Endothelial cell of umbilical vein (primary cell): ENCODE measurements around the gene PLK1.

Experiments used
- EZH2 ChIP-seq: IDR thresholded peaks from 2 replicates; pipeline ENCODE4 v1.6.1; 2012; ENCODE audit warnings: borderline replicate concordance, low read depth, mild to moderate bottlenecking, moderate library complexity, low read length, inconsistent platforms; ENCODE audit not compliant: severe bottlenecking
- FOS ChIP-seq: IDR thresholded peaks from 2 replicates; pipeline ENCODE4 v1.6.1; 2011; ENCODE audit warnings: mild to moderate bottlenecking, low read length, moderate library complexity, borderline replicate concordance; ENCODE audit not compliant: insufficient read depth
- JUN ChIP-seq: IDR thresholded peaks from 2 replicates; pipeline ENCODE4 v1.6.1; 2011; ENCODE audit warnings: borderline replicate concordance, low read depth; ENCODE audit not compliant: insufficient read length, insufficient read depth
- MYC ChIP-seq: IDR thresholded peaks from one replicate; pipeline ENCODE4 v1.6.1; 2011; ENCODE audit warnings: mild to moderate bottlenecking, low read depth, low read length
- POLR2A ChIP-seq: IDR thresholded peaks from 2 replicates; pipeline ENCODE4 v1.6.1; 2012; ENCODE audit warnings: low read depth, mild to moderate bottlenecking, control low read depth, low read length
- POLR2AphosphoS5 ChIP-seq: IDR thresholded peaks from 2 replicates; pipeline ENCODE4 v1.6.1; 2012; ENCODE audit warnings: low read depth, mild to moderate bottlenecking, control low read depth, low read length, moderate library complexity; ENCODE audit not compliant: insufficient read depth
- TF ChIP-seq, protein P1 (sequence below), 2 donors: IDR thresholded peaks; 1 replicate in 1 of 2; 2 replicates in 1 of 2; pipeline ENCODE4 v1.5.1; 2011; ENCODE audit warnings: low read length in 2 of 2, mild to moderate bottlenecking in 2 of 2, moderate library complexity in 2 of 2, control low read depth in 1 of 2, inconsistent platforms in 1 of 2, low read depth in 1 of 2; ENCODE audit not compliant: insufficient read depth in 1 of 2; ENCODE audit errors: extremely low read depth in 1 of 2
- TF ChIP-seq, protein P2 (sequence below): IDR thresholded peaks from 2 replicates; pipeline ENCODE4 v1.6.1; 2011; ENCODE audit not compliant: insufficient read depth, insufficient read length

DNA sequence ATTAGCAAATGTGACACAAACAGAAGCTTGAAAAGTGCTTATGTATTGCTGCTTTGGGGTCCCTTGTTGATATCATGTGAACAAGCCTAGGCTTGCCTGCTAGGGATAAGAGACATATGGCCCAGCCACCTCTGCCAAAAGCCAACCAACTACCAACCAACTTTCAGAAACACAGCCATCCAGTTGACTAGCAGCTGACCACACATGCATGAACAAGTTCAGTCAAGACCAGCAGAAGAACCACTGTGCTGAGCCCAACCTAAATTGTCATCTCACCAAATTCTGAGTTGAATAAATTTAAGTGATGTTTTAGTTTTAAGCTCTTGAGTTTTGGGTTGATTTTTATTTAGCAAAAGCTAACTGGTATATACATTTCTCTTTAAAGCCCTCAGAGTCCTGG lies 30.8 kb downstream of the PLK1 start:
- TF ChIP-seq, protein P1, sequence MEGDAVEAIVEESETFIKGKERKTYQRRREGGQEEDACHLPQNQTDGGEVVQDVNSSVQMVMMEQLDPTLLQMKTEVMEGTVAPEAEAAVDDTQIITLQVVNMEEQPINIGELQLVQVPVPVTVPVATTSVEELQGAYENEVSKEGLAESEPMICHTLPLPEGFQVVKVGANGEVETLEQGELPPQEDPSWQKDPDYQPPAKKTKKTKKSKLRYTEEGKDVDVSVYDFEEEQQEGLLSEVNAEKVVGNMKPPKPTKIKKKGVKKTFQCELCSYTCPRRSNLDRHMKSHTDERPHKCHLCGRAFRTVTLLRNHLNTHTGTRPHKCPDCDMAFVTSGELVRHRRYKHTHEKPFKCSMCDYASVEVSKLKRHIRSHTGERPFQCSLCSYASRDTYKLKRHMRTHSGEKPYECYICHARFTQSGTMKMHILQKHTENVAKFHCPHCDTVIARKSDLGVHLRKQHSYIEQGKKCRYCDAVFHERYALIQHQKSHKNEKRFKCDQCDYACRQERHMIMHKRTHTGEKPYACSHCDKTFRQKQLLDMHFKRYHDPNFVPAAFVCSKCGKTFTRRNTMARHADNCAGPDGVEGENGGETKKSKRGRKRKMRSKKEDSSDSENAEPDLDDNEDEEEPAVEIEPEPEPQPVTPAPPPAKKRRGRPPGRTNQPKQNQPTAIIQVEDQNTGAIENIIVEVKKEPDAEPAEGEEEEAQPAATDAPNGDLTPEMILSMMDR (IDR thresholded peaks at IDR 0.05; ENCODE audit: extremely low read depth in 1 of 2, insufficient read depth in 1 of 2, low read depth in 1 of 2, low read length in 2 of 2), result no peak
- TF ChIP-seq EZH2 (no peak), JUN (no peak), POLR2A (no peak), FOS (no peak), POLR2AphosphoS5 (no peak), MYC (no peak)
- TF ChIP-seq, protein P2, sequence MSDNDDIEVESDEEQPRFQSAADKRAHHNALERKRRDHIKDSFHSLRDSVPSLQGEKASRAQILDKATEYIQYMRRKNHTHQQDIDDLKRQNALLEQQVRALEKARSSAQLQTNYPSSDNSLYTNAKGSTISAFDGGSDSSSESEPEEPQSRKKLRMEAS, result no peak
